ENCODE results near the gene RHOA. TPM values are rescaled to one million over a fixed set of nuclear protein-coding genes. Genes with fewer than 3 reads are reported as not detected.
A peak's percentile ranks its signal among the peaks of the same experiment; 100 is the strongest.
"Not testable (repeated sequence)": the region's sequence is repeated elsewhere in the genome, so short reads cannot be mapped to it uniquely, and the experiment has no call there.

The RHOA gene
- total RNA-seq, 1 donor from 2014 or later = 525 TPM

- DNase-seq (ENCODE audit: low read depth) = no peak
Measured at GRCh38 chr3:49411535-49411967, 225 bp downstream of the RHOA start.

GRCh38 chr3:49410846-49411534, 786 bp downstream of the RHOA start:
- DNase-seq (ENCODE audit: low read depth) = no peak

- no peak for DNase-seq (ENCODE audit: low read depth)
Measured at GRCh38 chr3:49410066-49410845, 1.5 kb downstream of the RHOA start.

GRCh38 chr3:49406571-49407565, 4.9 kb downstream of the RHOA start:
- DNase-seq (ENCODE audit: low read depth) = no peak

- not testable (repeated sequence) for DNase-seq (ENCODE audit: low read depth)
Measured at GRCh38 chr3:49405570-49405969, 6.2 kb downstream of the RHOA start.

- no peak for DNase-seq (ENCODE audit: low read depth)
Measured at GRCh38 chr3:49403891-49404290, 7.9 kb downstream of the RHOA start.

- DNase-seq (ENCODE audit: low read depth) = no peak
Measured at GRCh38 chr3:49401766-49402165, 10.0 kb downstream of the RHOA start.

GRCh38 chr3:49399461-49399860, 12.3 kb downstream of the RHOA start:
- DNase-seq (ENCODE audit: low read depth) = peak; percentile 29

- no peak for DNase-seq (ENCODE audit: low read depth)
Measured at GRCh38 chr3:49397470-49397869, 14.3 kb downstream of the RHOA start.

GRCh38 chr3:49391310-49391709, 20.5 kb downstream of the RHOA start:
- DNase-seq (ENCODE audit: low read depth) = not testable (repeated sequence)

GRCh38 chr3:49389297-49389696, 22.5 kb downstream of the RHOA start:
- DNase-seq (ENCODE audit: low read depth) = no peak

GRCh38 chr3:49388289-49388820, 23.4 kb downstream of the RHOA start:
- peak; percentile 27 for DNase-seq (ENCODE audit: low read depth)

- peak; percentile 57 for DNase-seq (ENCODE audit: low read depth)
Measured at GRCh38 chr3:49387721-49388120, 24.1 kb downstream of the RHOA start.

GRCh38 chr3:49386056-49386756, 25.6 kb downstream of the RHOA start:
- no peak for DNase-seq (ENCODE audit: low read depth)

GRCh38 chr3:49385617-49386016, 26.2 kb downstream of the RHOA start:
- no peak for DNase-seq (ENCODE audit: low read depth)

GRCh38 chr3:49383387-49383786, 28.4 kb downstream of the RHOA start:
- no peak for DNase-seq (ENCODE audit: low read depth)

- no peak for DNase-seq (ENCODE audit: low read depth)
Measured at GRCh38 chr3:49378249-49378895, 33.4 kb downstream of the RHOA start.

GRCh38 chr3:49377483-49377882, 34.3 kb downstream of the RHOA start:
- peak; percentile 60 for DNase-seq (ENCODE audit: low read depth)

GRCh38 chr3:49371946-49372345, 39.8 kb downstream of the RHOA start:
- DNase-seq (ENCODE audit: low read depth) = no peak

GRCh38 chr3:49370585-49371290, 41.0 kb downstream of the RHOA start:
- no peak for DNase-seq (ENCODE audit: low read depth)
